ENCODE data around the gene SEMA4G. TPM values are rescaled to one million over a fixed set of nuclear protein-coding genes. Genes with fewer than 3 reads are reported as not detected.

SEMA4G gene
- total and polyA plus RNA-seq, 2 of the 13 experiments (the other 11 are each of a cell fraction or from before 2014, with no cell fraction given): 46.2 to 207 TPM

GRCh38 chr10:100998183-100998990, 29.1 kb downstream of the SEMA4G start (continued):
- TF ChIP-seq, protein P1, sequence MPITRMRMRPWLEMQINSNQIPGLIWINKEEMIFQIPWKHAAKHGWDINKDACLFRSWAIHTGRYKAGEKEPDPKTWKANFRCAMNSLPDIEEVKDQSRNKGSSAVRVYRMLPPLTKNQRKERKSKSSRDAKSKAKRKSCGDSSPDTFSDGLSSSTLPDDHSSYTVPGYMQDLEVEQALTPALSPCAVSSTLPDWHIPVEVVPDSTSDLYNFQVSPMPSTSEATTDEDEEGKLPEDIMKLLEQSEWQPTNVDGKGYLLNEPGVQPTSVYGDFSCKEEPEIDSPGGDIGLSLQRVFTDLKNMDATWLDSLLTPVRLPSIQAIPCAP (CRISPR knock-in tag; IDR thresholded peaks at IDR 0.05; ENCODE audit: low read depth): no peak
- TF ChIP-seq ONECUT2 (CRISPR knock-in tag; IDR thresholded peaks at IDR 0.05): no peak
- TF ChIP-seq, protein P2, sequence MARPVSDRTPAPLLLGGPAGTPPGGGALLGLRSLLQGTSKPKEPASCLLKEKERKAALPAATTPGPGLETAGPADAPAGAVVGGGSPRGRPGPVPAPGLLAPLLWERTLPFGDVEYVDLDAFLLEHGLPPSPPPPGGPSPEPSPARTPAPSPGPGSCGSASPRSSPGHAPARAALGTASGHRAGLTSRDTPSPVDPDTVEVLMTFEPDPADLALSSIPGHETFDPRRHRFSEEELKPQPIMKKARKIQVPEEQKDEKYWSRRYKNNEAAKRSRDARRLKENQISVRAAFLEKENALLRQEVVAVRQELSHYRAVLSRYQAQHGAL (CRISPR knock-in tag; IDR thresholded peaks at IDR 0.05; ENCODE audit: not compliant biosample characterization): no peak
- TF ChIP-seq ZNF883 (CRISPR knock-in tag; IDR thresholded peaks at IDR 0.05; ENCODE audit: not compliant biosample characterization): no peak
- 0 out of 2 replicates have a peak, but pooled peaks have one; percentile 53 for TF ChIP-seq BRCA1 (CRISPR knock-in tag; IDR thresholded peaks at IDR 0.05)
- peak; percentile 1; the same call in 1 of the 2 replicates for TF ChIP-seq SPEN (CRISPR knock-in tag; IDR thresholded peaks at IDR 0.05; ENCODE audit: low read depth)
- TF ChIP-seq MIER3 (CRISPR knock-in tag; IDR thresholded peaks at IDR 0.05; ENCODE audit: borderline replicate concordance): peak; percentile 55; the same call in 1 of the 2 replicates
- TF ChIP-seq, protein P3, sequence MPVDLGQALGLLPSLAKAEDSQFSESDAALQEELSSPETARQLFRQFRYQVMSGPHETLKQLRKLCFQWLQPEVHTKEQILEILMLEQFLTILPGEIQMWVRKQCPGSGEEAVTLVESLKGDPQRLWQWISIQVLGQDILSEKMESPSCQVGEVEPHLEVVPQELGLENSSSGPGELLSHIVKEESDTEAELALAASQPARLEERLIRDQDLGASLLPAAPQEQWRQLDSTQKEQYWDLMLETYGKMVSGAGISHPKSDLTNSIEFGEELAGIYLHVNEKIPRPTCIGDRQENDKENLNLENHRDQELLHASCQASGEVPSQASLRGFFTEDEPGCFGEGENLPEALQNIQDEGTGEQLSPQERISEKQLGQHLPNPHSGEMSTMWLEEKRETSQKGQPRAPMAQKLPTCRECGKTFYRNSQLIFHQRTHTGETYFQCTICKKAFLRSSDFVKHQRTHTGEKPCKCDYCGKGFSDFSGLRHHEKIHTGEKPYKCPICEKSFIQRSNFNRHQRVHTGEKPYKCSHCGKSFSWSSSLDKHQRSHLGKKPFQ (CRISPR knock-in tag; IDR thresholded peaks at IDR 0.05; ENCODE audit: insufficient replicate concordance): peak; percentile 2
- TF ChIP-seq, protein P4, sequence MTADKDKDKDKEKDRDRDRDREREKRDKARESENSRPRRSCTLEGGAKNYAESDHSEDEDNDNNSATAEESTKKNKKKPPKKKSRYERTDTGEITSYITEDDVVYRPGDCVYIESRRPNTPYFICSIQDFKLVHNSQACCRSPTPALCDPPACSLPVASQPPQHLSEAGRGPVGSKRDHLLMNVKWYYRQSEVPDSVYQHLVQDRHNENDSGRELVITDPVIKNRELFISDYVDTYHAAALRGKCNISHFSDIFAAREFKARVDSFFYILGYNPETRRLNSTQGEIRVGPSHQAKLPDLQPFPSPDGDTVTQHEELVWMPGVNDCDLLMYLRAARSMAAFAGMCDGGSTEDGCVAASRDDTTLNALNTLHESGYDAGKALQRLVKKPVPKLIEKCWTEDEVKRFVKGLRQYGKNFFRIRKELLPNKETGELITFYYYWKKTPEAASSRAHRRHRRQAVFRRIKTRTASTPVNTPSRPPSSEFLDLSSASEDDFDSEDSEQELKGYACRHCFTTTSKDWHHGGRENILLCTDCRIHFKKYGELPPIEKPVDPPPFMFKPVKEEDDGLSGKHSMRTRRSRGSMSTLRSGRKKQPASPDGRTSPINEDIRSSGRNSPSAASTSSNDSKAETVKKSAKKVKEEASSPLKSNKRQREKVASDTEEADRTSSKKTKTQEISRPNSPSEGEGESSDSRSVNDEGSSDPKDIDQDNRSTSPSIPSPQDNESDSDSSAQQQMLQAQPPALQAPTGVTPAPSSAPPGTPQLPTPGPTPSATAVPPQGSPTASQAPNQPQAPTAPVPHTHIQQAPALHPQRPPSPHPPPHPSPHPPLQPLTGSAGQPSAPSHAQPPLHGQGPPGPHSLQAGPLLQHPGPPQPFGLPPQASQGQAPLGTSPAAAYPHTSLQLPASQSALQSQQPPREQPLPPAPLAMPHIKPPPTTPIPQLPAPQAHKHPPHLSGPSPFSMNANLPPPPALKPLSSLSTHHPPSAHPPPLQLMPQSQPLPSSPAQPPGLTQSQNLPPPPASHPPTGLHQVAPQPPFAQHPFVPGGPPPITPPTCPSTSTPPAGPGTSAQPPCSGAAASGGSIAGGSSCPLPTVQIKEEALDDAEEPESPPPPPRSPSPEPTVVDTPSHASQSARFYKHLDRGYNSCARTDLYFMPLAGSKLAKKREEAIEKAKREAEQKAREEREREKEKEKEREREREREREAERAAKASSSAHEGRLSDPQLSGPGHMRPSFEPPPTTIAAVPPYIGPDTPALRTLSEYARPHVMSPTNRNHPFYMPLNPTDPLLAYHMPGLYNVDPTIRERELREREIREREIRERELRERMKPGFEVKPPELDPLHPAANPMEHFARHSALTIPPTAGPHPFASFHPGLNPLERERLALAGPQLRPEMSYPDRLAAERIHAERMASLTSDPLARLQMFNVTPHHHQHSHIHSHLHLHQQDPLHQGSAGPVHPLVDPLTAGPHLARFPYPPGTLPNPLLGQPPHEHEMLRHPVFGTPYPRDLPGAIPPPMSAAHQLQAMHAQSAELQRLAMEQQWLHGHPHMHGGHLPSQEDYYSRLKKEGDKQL (CRISPR knock-in tag; IDR thresholded peaks at IDR 0.05; ENCODE audit: low read depth): no peak
- TF ChIP-seq CCAR2 (optimal IDR thresholded peaks at IDR 0.05; ENCODE audit: low read depth, low read length): no peak
- TF ChIP-seq ZNF589 (CRISPR knock-in tag; conservative IDR thresholded peaks at IDR 0.05): no peak
- no peak for TF ChIP-seq TMF1 (CRISPR knock-in tag; IDR thresholded peaks at IDR 0.05; ENCODE audit: low read depth)
- no peak for TF ChIP-seq HMG20B (CRISPR knock-in tag; conservative IDR thresholded peaks at IDR 0.05)
- TF ChIP-seq DNMT3B (CRISPR knock-in tag; conservative IDR thresholded peaks at IDR 0.05): no peak; the same call in 1 of the 2 replicates
- TF ChIP-seq TCF7L2 (IDR thresholded peaks at IDR 0.05; ENCODE audit: low read depth, low read length): no peak
- TF ChIP-seq ETS1 (CRISPR knock-in tag; IDR thresholded peaks at IDR 0.05): no peak
- no peak; the same call in 1 of the 2 replicates for TF ChIP-seq ZNF782 (CRISPR knock-in tag; IDR thresholded peaks at IDR 0.05; ENCODE audit: borderline replicate concordance)
- TF ChIP-seq MED13 (CRISPR knock-in tag; IDR thresholded peaks at IDR 0.05): no peak; the same call in 1 of the 2 replicates
